Measurements from ENCODE around the gene FOXR2.

The FOXR2 gene

GRCh38 chrX:55623100-55623499 lies at the start of gene FOXR2:
Gene FOXR2, plus strand, starts transcription at chrX:55623400. Its CDS starts 312 bp downstream, at chrX:55623712.
- DNase-seq = no peak

GRCh38 chrX:55579115-55579514 lies 44.1 kb upstream of the FOXR2 start:
- no peak for DNase-seq

DNA sequence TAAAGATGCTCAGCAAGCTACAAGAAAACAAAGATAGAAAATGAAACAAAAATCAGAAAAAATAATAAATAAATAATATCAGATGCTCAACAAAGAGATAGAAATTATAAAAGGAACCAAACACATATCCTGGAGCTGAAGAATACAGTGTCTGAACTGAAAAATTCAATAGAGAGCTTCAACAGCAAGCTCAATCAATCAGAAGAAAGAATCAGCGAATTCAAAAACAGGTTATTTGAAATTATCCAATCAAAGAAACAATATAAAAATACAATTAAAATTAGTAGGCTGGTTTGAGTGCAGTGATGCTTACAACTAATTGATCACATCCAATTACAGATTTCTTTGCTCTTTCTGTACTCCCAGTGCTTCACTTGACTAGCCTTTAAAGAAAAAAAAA lies 40.8 kb upstream of the FOXR2 start:
- no peak for DNase-seq

DNA sequence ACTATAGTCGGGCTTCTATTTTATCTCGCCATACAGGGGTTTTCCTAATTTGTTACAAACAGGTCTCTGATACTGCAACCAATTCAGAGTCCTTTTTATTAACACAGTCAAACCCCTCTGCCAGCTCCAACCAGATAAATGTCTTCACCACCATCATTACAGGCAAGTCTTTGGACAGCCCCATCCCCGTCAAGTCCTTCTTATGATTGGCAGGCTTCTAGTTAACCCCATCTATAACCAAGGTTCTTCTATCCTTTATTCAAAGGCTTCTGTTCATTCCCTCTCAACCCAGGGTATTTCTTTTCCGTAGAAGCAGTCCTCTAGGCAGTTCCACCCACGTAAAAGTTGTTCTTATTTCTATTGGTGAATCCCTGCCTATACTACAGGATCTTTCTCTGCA lies 29.9 kb upstream of the FOXR2 start:
- DNase-seq = no peak

DNA sequence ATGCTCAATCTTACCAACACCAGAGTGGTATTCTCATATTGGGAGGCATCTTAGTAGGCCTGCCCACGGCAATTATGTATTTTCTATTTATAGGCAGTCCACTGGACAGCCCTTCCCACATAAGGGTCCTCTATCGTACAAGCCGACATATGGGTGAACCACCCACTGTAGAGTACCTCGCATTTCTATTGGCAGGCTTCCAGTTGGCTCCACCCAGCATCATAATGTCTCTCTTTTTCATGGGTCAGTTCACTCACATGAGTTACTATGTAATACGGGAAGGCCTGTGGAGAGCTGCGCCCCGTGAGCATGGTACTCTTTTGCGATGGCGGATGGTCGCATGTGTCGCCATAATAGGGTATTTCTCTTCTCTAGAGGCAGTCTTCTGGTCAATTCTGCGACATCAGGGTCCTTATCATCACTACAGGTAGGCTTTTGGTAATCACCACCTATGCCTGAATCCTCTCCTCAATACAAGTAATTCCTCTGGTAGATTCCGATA lies 29.4 kb upstream of the FOXR2 start:
- DNase-seq = no peak

DNA sequence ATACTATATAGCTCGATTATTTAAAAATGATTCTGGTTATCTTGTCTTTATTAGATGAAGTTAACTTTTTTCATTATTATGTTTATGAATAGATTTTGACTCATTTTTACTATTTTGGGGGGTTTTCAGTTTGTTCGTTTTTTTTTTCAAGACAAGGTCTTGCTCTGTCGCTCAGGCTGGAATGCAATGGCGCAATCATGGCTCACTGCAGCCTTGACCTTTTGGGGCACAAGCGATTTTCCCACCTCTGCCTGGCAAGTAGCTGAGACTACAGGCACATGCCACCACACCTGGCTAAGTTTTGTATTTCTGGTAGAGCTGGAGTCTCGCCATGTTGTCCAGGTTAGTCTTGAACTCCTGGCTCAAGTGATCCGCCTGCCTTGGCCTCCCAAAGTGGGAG lies 24.9 kb upstream of the FOXR2 start:
- DNase-seq = no peak

GRCh38 chrX:55619547-55619946 lies 3.7 kb upstream of the FOXR2 start:
- DNase-seq = no peak

- no peak for DNase-seq
These were observed 1.2 kb downstream of the FOXR2 start for GRCh38 chrX:55624403-55624802.

GRCh38 chrX:55636109-55636508 lies 12.9 kb downstream of the FOXR2 start:
- DNase-seq = no peak

GRCh38 chrX:55638933-55639332 lies 15.7 kb downstream of the FOXR2 start:
- DNase-seq = no peak

DNA sequence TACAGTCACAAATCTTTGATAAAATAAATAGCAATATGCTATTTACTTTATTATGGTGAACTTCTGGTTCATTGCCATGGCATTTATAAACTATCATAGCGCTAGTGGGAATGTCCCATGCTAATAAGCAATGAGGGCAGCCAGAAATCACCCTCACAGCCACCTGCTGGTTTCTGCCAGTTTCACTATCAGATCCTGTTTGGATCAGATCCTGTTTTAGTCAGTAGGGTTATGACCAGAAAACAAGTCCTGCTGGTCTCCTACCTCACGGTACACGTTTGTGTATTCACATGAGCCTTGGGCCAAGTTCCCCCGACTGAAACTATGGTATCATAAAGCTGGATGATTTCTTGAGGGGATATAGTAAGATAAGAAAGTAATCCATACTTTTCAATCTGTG lies 17.7 kb downstream of the FOXR2 start:
- DNase-seq = no peak

- DNase-seq = no peak
These were observed 25.2 kb downstream of the FOXR2 start for GRCh38 chrX:55648434-55648833.

GRCh38 chrX:55659931-55660330 lies 36.7 kb downstream of the FOXR2 start:
- no peak for DNase-seq

- DNase-seq = no peak
These were observed 40.4 kb downstream of the FOXR2 start for GRCh38 chrX:55663584-55663983.

- no peak for DNase-seq
These were observed 44.9 kb downstream of the FOXR2 start for GRCh38 chrX:55668084-55668483.

All from DMS 273 treated with DMSO at 0.1 percent for 48 hours (cell line).